ENCODE results near the gene FOXC1.

DNA sequence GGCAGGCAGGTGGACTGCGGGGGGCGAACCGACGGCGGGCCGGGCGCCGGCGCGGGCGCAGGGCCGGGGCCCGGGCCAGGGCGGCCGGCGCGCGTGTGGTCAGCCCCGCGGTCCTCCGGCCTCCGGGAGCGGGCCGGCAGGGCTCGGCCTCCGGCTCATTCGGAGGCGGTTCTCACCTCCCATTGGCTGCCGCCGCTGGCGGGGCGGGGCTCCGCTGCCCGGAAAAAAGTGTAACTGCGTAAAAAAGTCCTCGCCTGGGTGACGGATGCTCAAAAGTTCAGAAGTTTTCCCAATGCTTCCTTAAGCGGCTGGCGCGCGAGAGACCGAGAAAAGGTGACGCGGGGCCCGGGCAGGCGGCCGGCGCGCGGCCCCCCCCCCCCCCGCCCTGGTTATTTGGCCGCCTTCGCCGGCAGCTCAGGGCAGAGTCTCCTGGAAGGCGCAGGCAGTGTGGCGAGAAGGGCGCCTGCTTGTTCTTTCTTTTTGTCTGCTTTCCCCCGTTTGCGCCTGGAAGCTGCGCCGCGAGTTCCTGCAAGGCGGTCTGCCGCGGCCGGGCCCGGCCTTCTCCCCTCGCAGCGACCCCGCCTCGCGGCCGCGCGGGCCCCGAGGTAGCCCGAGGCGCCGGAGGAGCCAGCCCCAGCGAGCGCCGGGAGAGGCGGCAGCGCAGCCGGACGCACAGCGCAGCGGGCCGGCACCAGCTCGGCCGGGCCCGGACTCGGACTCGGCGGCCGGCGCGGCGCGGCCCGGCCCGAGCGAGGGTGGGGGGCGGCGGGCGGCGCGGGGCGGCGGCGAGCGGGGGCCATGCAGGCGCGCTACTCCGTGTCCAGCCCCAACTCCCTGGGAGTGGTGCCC lies at the start of gene FOXC1:
- TF ChIP-seq, protein P1, sequence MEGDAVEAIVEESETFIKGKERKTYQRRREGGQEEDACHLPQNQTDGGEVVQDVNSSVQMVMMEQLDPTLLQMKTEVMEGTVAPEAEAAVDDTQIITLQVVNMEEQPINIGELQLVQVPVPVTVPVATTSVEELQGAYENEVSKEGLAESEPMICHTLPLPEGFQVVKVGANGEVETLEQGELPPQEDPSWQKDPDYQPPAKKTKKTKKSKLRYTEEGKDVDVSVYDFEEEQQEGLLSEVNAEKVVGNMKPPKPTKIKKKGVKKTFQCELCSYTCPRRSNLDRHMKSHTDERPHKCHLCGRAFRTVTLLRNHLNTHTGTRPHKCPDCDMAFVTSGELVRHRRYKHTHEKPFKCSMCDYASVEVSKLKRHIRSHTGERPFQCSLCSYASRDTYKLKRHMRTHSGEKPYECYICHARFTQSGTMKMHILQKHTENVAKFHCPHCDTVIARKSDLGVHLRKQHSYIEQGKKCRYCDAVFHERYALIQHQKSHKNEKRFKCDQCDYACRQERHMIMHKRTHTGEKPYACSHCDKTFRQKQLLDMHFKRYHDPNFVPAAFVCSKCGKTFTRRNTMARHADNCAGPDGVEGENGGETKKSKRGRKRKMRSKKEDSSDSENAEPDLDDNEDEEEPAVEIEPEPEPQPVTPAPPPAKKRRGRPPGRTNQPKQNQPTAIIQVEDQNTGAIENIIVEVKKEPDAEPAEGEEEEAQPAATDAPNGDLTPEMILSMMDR (IDR thresholded peaks at IDR 0.05; ENCODE audit: borderline replicate concordance, extremely low read depth, low read length, poor library complexity, severe bottlenecking), result no peak
- TF ChIP-seq EZH2 (IDR thresholded peaks at IDR 0.05; ENCODE audit: borderline replicate concordance, low read depth, low read length, severe bottlenecking), result no peak
